H1 (cell line): ENCODE data around the gene PML. TPM values are rescaled to one million over a fixed set of nuclear protein-coding genes. Genes with fewer than 3 reads are reported as not detected.

Source experiments
- CTCF ChIA-PET: fragments of 300-600 bp; sonication (Branson Sonifier 250); formaldehyde crosslinking; loops from one replicate; lab custom pipeline; 2021; ENCODE audit not compliant: partially characterized antibody; lab: Charles Lee
- POLR2A ChIA-PET: fragments of 300-600 bp; sonication (Branson Sonifier 250); formaldehyde crosslinking; loops from one replicate; lab custom pipeline; 2021; ENCODE audit warnings: inconsistent platforms; ENCODE audit not compliant: partially characterized antibody; lab: Charles Lee
- DNase-seq, 2 experiments: peaks; one replicate each; pipeline versions ENCODE4 v3.0.0 to v3.0.0-alpha.2; 2010 to 2022; ENCODE audit warnings: low spot score in 2 of 2, low read depth in 1 of 2, mixed read lengths in 1 of 2
- FAIRE-seq: peaks from 2 replicates; lab custom pipeline; 2011; peaks lifted over from hg19 to GRCh38; lab: Jason Lieb, UNC
- H2AFZ ChIP-seq: 2 replicates; pipeline ENCODE4 v1.8.1; 2012; ENCODE audit warnings: low read length, inconsistent platforms
- H2AK5ac ChIP-seq: 2 replicates; pipeline ENCODE4 v1.6.1; 2013; ENCODE audit warnings: low read depth, low read length
- H2BK120ac ChIP-seq: replicated peaks from 2 replicates; pipeline ENCODE3; 2013; ENCODE audit warnings: low read depth, low read length, inconsistent platforms
- H2BK12ac ChIP-seq: 2 replicates; pipeline ENCODE4 v1.6.1; 2013; ENCODE audit warnings: low read depth, low read length
- H2BK15ac ChIP-seq: 2 replicates; pipeline ENCODE4 v1.6.1; 2013; ENCODE audit warnings: low read length
- H2BK20ac ChIP-seq: 2 replicates; pipeline ENCODE4 v1.6.1; 2013; ENCODE audit warnings: low read length
- H2BK5ac ChIP-seq: 2 replicates; pipeline ENCODE4 v1.6.1; 2013; ENCODE audit warnings: low read depth, low read length
- H3K14ac ChIP-seq: 2 replicates; pipeline ENCODE4 v1.6.1; 2013; ENCODE audit warnings: inconsistent platforms; ENCODE audit not compliant: insufficient read length
- H3K18ac ChIP-seq: 2 replicates; pipeline ENCODE4 v1.6.1; 2013; ENCODE audit warnings: low read length; ENCODE audit errors: extremely low read depth
- H3K23ac ChIP-seq: 2 replicates; pipeline ENCODE4 v1.6.1; 2013; ENCODE audit warnings: inconsistent platforms; ENCODE audit not compliant: insufficient read length
- H3K23me2 ChIP-seq: 2 replicates; pipeline ENCODE4 v1.6.1; 2013; ENCODE audit warnings: low read depth, low read length
- H3K27ac ChIP-seq: 2 replicates; pipeline ENCODE4 v1.6.1; 2011; ENCODE audit warnings: low read depth, low read length, inconsistent platforms
- H3K27me3 ChIP-seq, 4 experiments: replicated peaks in 1 of 4; 1 replicate in 1 of 4; 2 replicates in 3 of 4; pipeline versions ENCODE4 v1.6.1 to v1.8.1; 2011 to 2013; ENCODE audit warnings: low read length in 3 of 4, mild to moderate bottlenecking in 3 of 4, inconsistent platforms in 2 of 4, mixed read lengths in 2 of 4, moderate library complexity in 1 of 4; ENCODE audit not compliant: control insufficient read depth in 3 of 4, insufficient read depth in 3 of 4; ENCODE audit errors: extremely low read depth in 1 of 4
- H3K36me3 ChIP-seq, 4 experiments: 2 replicates each; pipeline versions ENCODE4 v1.6.1 to v1.8.1; 2011 to 2013; ENCODE audit warnings: mild to moderate bottlenecking in 4 of 4, low read length in 3 of 4, moderate library complexity in 2 of 4, control low read depth in 1 of 4, inconsistent platforms in 1 of 4; ENCODE audit not compliant: insufficient read depth in 4 of 4, control insufficient read depth in 2 of 4
- H3K4ac ChIP-seq: replicated peaks from 2 replicates; pipeline ENCODE3; 2013; ENCODE audit warnings: low read length, low read depth, mixed read lengths, inconsistent platforms; ENCODE audit not compliant: insufficient read length
- H3K4me1 ChIP-seq, 4 experiments: replicated peaks in 1 of 4; 1 replicate in 1 of 4; 2 replicates in 3 of 4; pipeline versions ENCODE4 v1.6.1 to v1.8.1; 2011 to 2013; ENCODE audit warnings: low read length in 3 of 4, inconsistent platforms in 2 of 4, mixed read lengths in 1 of 4; ENCODE audit not compliant: insufficient read depth in 4 of 4, control insufficient read depth in 3 of 4
- H3K4me2 ChIP-seq, 2 experiments: 2 replicates each; pipeline versions ENCODE4 v1.6.1 to v1.8.1; 2011 to 2013; ENCODE audit warnings: low read depth in 2 of 2, low read length in 2 of 2, control low read depth in 1 of 2, inconsistent platforms in 1 of 2, mild to moderate bottlenecking in 1 of 2; ENCODE audit not compliant: insufficient read depth in 1 of 2
- H3K4me3 ChIP-seq, 4 experiments: fragments of 200-600, 300-600 bp in 1 of 4; sonication (generic), shearing (Covaris generic), sonication (Bioruptor Twin) in 1 of 4; 2 replicates each; pipeline versions ENCODE4 v1.5.1 to v1.8.1; 2011 to 2016; ENCODE audit warnings: low read length in 4 of 4, low read depth in 3 of 4, control low read depth in 2 of 4, inconsistent platforms in 2 of 4, mild to moderate bottlenecking in 2 of 4, mixed read lengths in 1 of 4, moderate library complexity in 1 of 4; ENCODE audit not compliant: insufficient read depth in 2 of 4; ENCODE audit errors: extremely low read depth in 1 of 4
- H3K56ac ChIP-seq: replicated peaks from 2 replicates; pipeline ENCODE3; 2013; ENCODE audit warnings: low read depth, mild to moderate bottlenecking, mixed read lengths, low read length, inconsistent platforms; ENCODE audit not compliant: insufficient read length
- H3K79me1 ChIP-seq: 2 replicates; pipeline ENCODE4 v1.6.1; 2013; ENCODE audit warnings: low read depth, low read length, control low read depth
- H3K79me2 ChIP-seq, 2 experiments: 2 replicates each; pipeline versions ENCODE4 v1.6.1 to v1.8.1; 2012 to 2013; ENCODE audit warnings: low read length in 2 of 2, mild to moderate bottlenecking in 2 of 2, inconsistent platforms in 1 of 2; ENCODE audit not compliant: insufficient read depth in 2 of 2, control insufficient read depth in 1 of 2
- H3K9ac ChIP-seq, 4 experiments: replicated peaks in 1 of 4; 1 replicate in 1 of 4; 2 replicates in 3 of 4; pipeline versions ENCODE4 v1.6.1 to v1.8.1; 2011 to 2013; ENCODE audit warnings: low read depth in 3 of 4, low read length in 3 of 4, control low read depth in 2 of 4, mild to moderate bottlenecking in 2 of 4, moderate library complexity in 2 of 4, inconsistent platforms in 1 of 4; ENCODE audit errors: extremely low read depth in 1 of 4
- H3K9me3 ChIP-seq, 2 experiments: 2 replicates each; pipeline versions ENCODE4 v1.6.1 to v1.8.1; 2012 to 2013; ENCODE audit warnings: mild to moderate bottlenecking in 2 of 2, moderate library complexity in 2 of 2, control low read depth in 1 of 2, inconsistent platforms in 1 of 2, low read depth in 1 of 2, low read length in 1 of 2, mixed read lengths in 1 of 2; ENCODE audit not compliant: insufficient read depth in 2 of 2
- H4K20me1 ChIP-seq, 2 experiments: replicated peaks in 1 of 2; 2 replicates each; pipeline versions ENCODE3 to v1.8.1; 2011 to 2013; ENCODE audit warnings: inconsistent platforms in 2 of 2, low read length in 2 of 2, mild to moderate bottlenecking in 1 of 2; ENCODE audit not compliant: insufficient read depth in 2 of 2, control insufficient read depth in 1 of 2
- H4K5ac ChIP-seq: 2 replicates; pipeline ENCODE4 v1.6.1; 2013; ENCODE audit warnings: low read length, low read depth, mixed read lengths, inconsistent platforms; ENCODE audit not compliant: insufficient read length
- H4K8ac ChIP-seq: 2 replicates; pipeline ENCODE4 v1.8.0; 2013; ENCODE audit warnings: mild to moderate bottlenecking, moderate library complexity, low read length, inconsistent platforms; ENCODE audit not compliant: insufficient read depth; ENCODE audit errors: extremely low read depth
- H4K91ac ChIP-seq: replicated peaks from 2 replicates; pipeline ENCODE3; 2013; ENCODE audit warnings: low read length, mixed read lengths, inconsistent platforms; ENCODE audit not compliant: insufficient read length
- BRCA1 ChIP-seq: IDR thresholded peaks from 2 replicates; pipeline ENCODE4 v1.6.1; 2012; ENCODE audit warnings: low read depth, low read length, improper control_type of control experiment
- CEBPB ChIP-seq: IDR thresholded peaks from 2 replicates; pipeline ENCODE4 v1.6.1; 2012; ENCODE audit warnings: low read depth, low read length
- CTCF ChIP-seq, 3 experiments: IDR thresholded peaks; 1 replicate in 2 of 3; 2 replicates in 1 of 3; pipeline versions ENCODE4 v1.5.1 to v1.6.1; 2011; ENCODE audit warnings: low read length in 3 of 3, mild to moderate bottlenecking in 3 of 3, inconsistent platforms in 2 of 3, low read depth in 1 of 3, moderate library complexity in 1 of 3; ENCODE audit not compliant: insufficient read depth in 1 of 3; ENCODE audit errors: control extremely low read depth in 1 of 3
- GABPA ChIP-seq: IDR thresholded peaks from 2 replicates; pipeline ENCODE4 v1.6.1; 2011; ENCODE audit warnings: mild to moderate bottlenecking, low read length, moderate library complexity, borderline replicate concordance; ENCODE audit not compliant: insufficient read depth
- TBP ChIP-seq: IDR thresholded peaks from 2 replicates; pipeline ENCODE4 v1.6.1; 2011; ENCODE audit warnings: low read depth, low read length, improper control_type of control experiment
- TEAD4 ChIP-seq: IDR thresholded peaks from 2 replicates; pipeline ENCODE4 v1.6.1; 2012; ENCODE audit warnings: low read depth, low read length, inconsistent platforms, mixed read lengths
- WGBS, 2 experiments: shearing (Covaris generic) in 1 of 2; methylation state at CpG; one replicate each; pipeline versions ENCODE4 v1.1.6 to v1.1.7; 2013 to 2015; ENCODE audit warnings: low lambda C conversion rate in 2 of 2, mixed read lengths in 2 of 2, inconsistent platforms in 1 of 2, low coverage in 1 of 2, missing lambda C conversion rate in 1 of 2; ENCODE audit not compliant: insufficient replicate concordance in 2 of 2, insufficient coverage in 1 of 2, insufficient read length in 1 of 2; ENCODE audit errors: extremely low coverage in 1 of 2, missing lambda C conversion rate in 1 of 2; 5-methylcytosine and 5-hydroxymethylcytosine counted together
- polyA plus RNA-seq, 7 experiments: library from polyadenylated mRNA; depleted of rRNA in 3 of 7; stranded (reverse) in 5 of 7; unstranded in 2 of 7; fragments of >200 nt in 5 of 7; fragments of 200-250 nt in 2 of 7; gene quantifications; 1 replicate in 5 of 7; 2 replicates in 1 of 7; 4 replicates in 1 of 7; pipeline versions ENCODE4 v1.2.1 to v1.2.3, GENCODE V29; 2011 to 2013; ENCODE audit warnings: missing spikeins in 2 of 7, mixed read lengths in 2 of 7
- total RNA-seq: library from RNA; stranded (reverse); fragmentation: NEBNext Ultra II Directional; extraction: Animal tissue kit (Norgen Biotek cat#: 25700); gene quantifications from 2 replicates; pipeline ENCODE4 v1.2.1, GENCODE V29; 2021

The PML gene
- total and polyA plus RNA-seq, 2 of the 8 experiments (the other 6 are each of a cell fraction or from before 2014, with no cell fraction given): 14.9 to 30.3 TPM

DNA sequence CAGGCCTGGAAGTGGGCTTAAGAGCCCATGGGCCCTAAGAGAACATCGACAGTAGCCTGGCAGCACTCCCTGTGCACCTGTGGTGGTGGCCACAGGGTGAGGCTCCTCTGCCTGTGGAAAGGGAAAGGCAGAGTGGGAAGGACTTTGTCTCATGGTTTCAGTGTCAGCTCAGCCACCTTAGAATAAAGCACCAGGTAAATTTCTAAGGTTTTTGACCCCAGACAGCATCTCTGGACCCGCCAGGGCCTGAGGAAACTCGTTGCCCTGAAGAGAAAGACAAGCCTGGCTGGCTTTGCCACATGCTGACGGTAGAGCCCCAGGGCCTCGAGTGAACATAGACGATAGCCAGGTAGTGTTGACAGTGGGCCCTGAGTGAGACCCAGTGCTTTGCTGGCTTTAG lies 65.7 kb downstream of the PML start:
- ChIA-PET POLR2A (no interaction called here), CTCF (interaction anchor here (1.3 to 2.6 kb wide), 3 partner anchors 12 to 262 kb away, joined by 3 to 12 read pairs (median 8); no protein-coding TSS in a partner anchor)
- no peaks in the 10 kb centered on the region for H3K9me3 ChIP-seq
- H2AK5ac ChIP-seq: no peak overlapping the region
- H3K56ac ChIP-seq: no peak overlapping the region
- H2BK20ac ChIP-seq: no peak overlapping the region
- no peak overlapping the region for H4K8ac ChIP-seq
- H2BK5ac ChIP-seq: no peak overlapping the region
- no peaks in the 10 kb centered on the region for H4K20me1 ChIP-seq
- no peak overlapping the region for H2BK15ac ChIP-seq
- H4K91ac ChIP-seq: no peak overlapping the region
- no peaks in the 10 kb centered on the region for H3K4me1 ChIP-seq
- no peak overlapping the region for H4K5ac ChIP-seq
- no peak overlapping the region for H3K9ac ChIP-seq
- no peak for FAIRE-seq
- no peak overlapping the region for H3K23ac ChIP-seq
- H2AFZ ChIP-seq: no peak overlapping the region
- H2BK120ac ChIP-seq: no peak overlapping the region
- H3K4me3 ChIP-seq: no peak overlapping the region
- H3K79me2 ChIP-seq: no peaks in the 10 kb centered on the region
- no peak overlapping the region for H3K14ac ChIP-seq
- H3K18ac ChIP-seq: no peak overlapping the region
- H3K4ac ChIP-seq: no peak overlapping the region
- TF ChIP-seq GABPA: no peak
- TF ChIP-seq TEAD4: no peak
- TF ChIP-seq BRCA1: no peak
- no peak for TF ChIP-seq TBP
- TF ChIP-seq CTCF (IDR thresholded peaks at IDR 0.05; ENCODE audit: control extremely low read depth in 1 of 3, insufficient read depth in 1 of 3, low read depth in 1 of 3, low read length in 3 of 3): no peak
- TF ChIP-seq CEBPB: no peak
- no peaks in the 10 kb centered on the region for H3K36me3 ChIP-seq
- no peaks in the 10 kb centered on the region for H3K23me2 ChIP-seq
- DNase-seq: no peak
- H3K79me1 ChIP-seq: no peaks in the 10 kb centered on the region
- H3K27ac ChIP-seq: no peak overlapping the region
- 84% methylated on average over 6 of the region's 6 CpGs; no CpG with 5 or more reads in 1 of the 2 experiments for WGBS, 2 experiments
- H2BK12ac ChIP-seq: no peak overlapping the region
- no peak overlapping the region for H3K4me2 ChIP-seq
- H3K27me3 ChIP-seq: peaks cover 0 to 2% (median 0%) of the 10 kb centered on the region in 4 experiments; a peak in 1 of 7 replicates
